OCI-LY7 (cell line): Measurements from ENCODE around the gene COL28A1.

Experiments
- CTCF ChIP-seq: fragments of 200-600 bp; sonication (generic); conservative IDR thresholded peaks from 2 replicates; pipeline ENCODE4 v1.5.1; 2014; ENCODE audit warnings: mild to moderate bottlenecking, antibody characterized with exemption, low read length, moderate library complexity, mixed read lengths
- EZH2phosphoT487 ChIP-seq: fragments of 200-600 bp; sonication (generic); IDR thresholded peaks from 2 replicates; pipeline ENCODE4 v1.6.1; 2018; ENCODE audit warnings: low read depth, borderline replicate concordance, mild to moderate bottlenecking, mixed run types, antibody characterized with exemption, low read length, moderate library complexity, mixed read lengths

GRCh38 chr7:7536396-7537019 lies 835 bp upstream of the COL28A1 start:
- TF ChIP-seq CTCF (no peak), EZH2phosphoT487 (no peak)
